Sigmoid colon (tissue), 4 donors: ENCODE data around the gene TRIM16.
"Not testable (repeated sequence)": the region's sequence is repeated elsewhere in the genome, so short reads cannot be mapped to it uniquely, and the experiment has no call there.

Experiments
- CTCF ChIP-seq, 4 experiments: fragments of 450-650 bp in 3 of 4; fragments of 200-600 bp in 1 of 4; IDR thresholded peaks; one replicate each; pipeline ENCODE4 v1.5.1; 2016 to 2019; ENCODE audit warnings: antibody characterized with exemption in 4 of 4, mild to moderate bottlenecking in 3 of 4, moderate library complexity in 2 of 4
- EP300 ChIP-seq, 4 donors: sonication (generic); formaldehyde crosslinking; IDR thresholded peaks; one replicate each; pipeline ENCODE4 v1.6.1; 2017; ENCODE audit warnings: antibody characterized with exemption in 4 of 4

GRCh38 chr17:15674640-15675039, 9.5 kb downstream of the TRIM16 start:
- not testable (repeated sequence) for TF ChIP-seq CTCF, EP300 (IDR thresholded peaks at IDR 0.05)
